ENCODE results near the gene MAD2L1BP.
A peak's percentile ranks its signal among the peaks of the same experiment; 100 is the strongest.
"Not testable (repeated sequence)": the region's sequence is repeated elsewhere in the genome, so short reads cannot be mapped to it uniquely, and the experiment has no call there.

The MAD2L1BP gene

GRCh38 chr6:43635387-43636307 is at the start of gene MAD2L1BP:
MAD2L1BP (plus strand) TSS chr6:43635840; CDS start chr6:43635876, 36 bp downstream.
- DNase-seq = peak; percentile 70 to 84

- DNase-seq = no peak
Observed at GRCh38 chr6:43588194-43588593, 47.4 kb upstream of the MAD2L1BP start.

GRCh38 chr6:43589564-43589963 is 46.1 kb upstream of the MAD2L1BP start:
- DNase-seq = not testable (repeated sequence)

- no peak for DNase-seq
Observed at GRCh38 chr6:43593938-43594337, 41.7 kb upstream of the MAD2L1BP start.

GRCh38 chr6:43600595-43600994 is 35.0 kb upstream of the MAD2L1BP start:
- DNase-seq = no peak

GRCh38 chr6:43604174-43604573 is 31.5 kb upstream of the MAD2L1BP start:
- DNase-seq = no peak

- no peak for DNase-seq
Observed at GRCh38 chr6:43606019-43606418, 29.6 kb upstream of the MAD2L1BP start.

GRCh38 chr6:43608310-43608763 is 27.3 kb upstream of the MAD2L1BP start:
- peak; percentile 65 to 70 for DNase-seq

GRCh38 chr6:43608807-43609206 is 26.8 kb upstream of the MAD2L1BP start:
- no peak for DNase-seq

GRCh38 chr6:43609402-43609801 is 26.2 kb upstream of the MAD2L1BP start:
- DNase-seq = no peak

GRCh38 chr6:43610431-43610830 is 25.2 kb upstream of the MAD2L1BP start:
- DNase-seq = no peak

- no peak for DNase-seq
Observed at GRCh38 chr6:43613721-43614395, 21.8 kb upstream of the MAD2L1BP start.

- DNase-seq = no peak
Observed at GRCh38 chr6:43614396-43614730, 21.3 kb upstream of the MAD2L1BP start.

GRCh38 chr6:43616725-43617472 is 18.7 kb upstream of the MAD2L1BP start:
- DNase-seq = no peak

GRCh38 chr6:43621078-43621835 is 14.4 kb upstream of the MAD2L1BP start:
- no peak for DNase-seq

- DNase-seq = no peak
Observed at GRCh38 chr6:43621836-43622180, 13.8 kb upstream of the MAD2L1BP start.

- no peak for DNase-seq
Observed at GRCh38 chr6:43622541-43622940, 13.1 kb upstream of the MAD2L1BP start.

- no peak for DNase-seq
Observed at GRCh38 chr6:43623880-43624785, 11.5 kb upstream of the MAD2L1BP start.

GRCh38 chr6:43624786-43625288 is 10.8 kb upstream of the MAD2L1BP start:
- no peak for DNase-seq

- DNase-seq = no peak
Observed at GRCh38 chr6:43625393-43625992, 10.1 kb upstream of the MAD2L1BP start.

Data from NCI-H2081 (cell line).